NCI-H128 (cell line): ENCODE measurements around the gene FGFBP2.

Experiments
- DNase-seq: peaks from one replicate; lab custom pipeline; 2025; ENCODE audit not compliant: unreplicated experiment; lab: John Stamatoyannopoulos, UW

The FGFBP2 gene, protein sequence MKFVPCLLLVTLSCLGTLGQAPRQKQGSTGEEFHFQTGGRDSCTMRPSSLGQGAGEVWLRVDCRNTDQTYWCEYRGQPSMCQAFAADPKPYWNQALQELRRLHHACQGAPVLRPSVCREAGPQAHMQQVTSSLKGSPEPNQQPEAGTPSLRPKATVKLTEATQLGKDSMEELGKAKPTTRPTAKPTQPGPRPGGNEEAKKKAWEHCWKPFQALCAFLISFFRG

GRCh38 chr4:15963001-15963451 lies at the start of gene FGFBP2:
Gene FGFBP2 (minus strand): TSS chr4:15963175. CDS start chr4:15963129, 46 bp downstream.
- no peak for DNase-seq

GRCh38 chr4:16011173-16011572 lies 48.2 kb upstream of the FGFBP2 start:
- no peak for DNase-seq

DNA sequence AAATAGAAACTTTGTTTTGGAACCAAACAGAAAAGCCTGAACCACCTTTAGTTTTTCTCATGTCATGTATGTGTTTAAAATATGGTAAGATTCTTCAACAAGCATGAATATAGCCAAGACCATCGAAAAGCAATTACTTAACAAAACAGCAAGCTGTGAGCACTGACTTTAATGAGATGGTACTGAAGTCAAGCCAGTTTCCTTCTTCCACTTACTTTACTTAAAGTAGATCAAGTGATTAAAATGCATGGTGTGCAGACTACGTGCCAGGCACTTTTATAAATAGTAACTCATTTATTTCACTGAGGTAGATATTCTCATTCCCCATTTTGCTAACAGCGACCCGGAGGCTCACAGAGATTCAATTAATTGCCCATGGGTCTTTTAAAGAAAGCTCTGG lies 46.2 kb upstream of the FGFBP2 start:
- no peak for DNase-seq

GRCh38 chr4:16007471-16008095 lies 44.6 kb upstream of the FGFBP2 start:
- no peak for DNase-seq

- DNase-seq, result no peak
Measured at GRCh38 chr4:16006771-16007446, 43.9 kb upstream of the FGFBP2 start.

DNA sequence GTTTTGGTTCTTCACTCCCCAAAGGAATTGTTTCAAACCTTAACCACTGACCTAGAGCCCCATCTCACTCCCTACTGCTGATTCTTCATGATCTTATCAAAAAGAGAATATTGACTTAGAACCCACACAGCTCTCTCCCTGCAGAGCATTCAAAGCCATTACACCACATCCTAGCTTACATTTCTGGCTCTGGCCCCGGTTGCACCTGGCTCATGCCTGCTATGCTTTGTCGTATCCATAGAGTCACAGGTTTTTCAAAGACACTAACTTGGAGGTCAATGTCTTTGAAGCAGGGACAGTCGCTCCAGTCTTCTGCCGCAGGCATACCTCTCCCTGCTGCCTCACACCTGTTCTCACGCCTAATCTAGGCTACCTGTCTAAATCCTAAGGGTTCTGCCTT lies 42.7 kb upstream of the FGFBP2 start:
- DNase-seq, result no peak

DNA sequence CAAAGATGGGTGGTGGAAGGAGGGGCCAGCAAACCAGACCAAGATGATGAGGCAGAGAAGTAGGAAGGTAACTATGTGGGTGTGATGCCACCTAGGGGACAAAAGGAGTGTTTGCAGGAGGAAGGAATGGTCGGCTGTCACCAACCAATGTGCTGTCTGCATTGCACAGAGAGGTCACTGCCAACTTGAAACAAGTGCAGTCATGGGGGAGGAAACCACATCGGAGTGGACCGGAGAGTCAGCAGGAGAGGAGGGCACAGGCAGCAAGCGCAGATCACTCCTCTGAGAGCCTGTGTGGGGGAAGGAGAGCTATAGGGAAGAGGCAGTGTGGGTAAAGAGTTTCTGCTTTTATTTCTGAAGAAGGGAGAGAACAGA lies 38.5 kb upstream of the FGFBP2 start:
- DNase-seq, result no peak

DNA sequence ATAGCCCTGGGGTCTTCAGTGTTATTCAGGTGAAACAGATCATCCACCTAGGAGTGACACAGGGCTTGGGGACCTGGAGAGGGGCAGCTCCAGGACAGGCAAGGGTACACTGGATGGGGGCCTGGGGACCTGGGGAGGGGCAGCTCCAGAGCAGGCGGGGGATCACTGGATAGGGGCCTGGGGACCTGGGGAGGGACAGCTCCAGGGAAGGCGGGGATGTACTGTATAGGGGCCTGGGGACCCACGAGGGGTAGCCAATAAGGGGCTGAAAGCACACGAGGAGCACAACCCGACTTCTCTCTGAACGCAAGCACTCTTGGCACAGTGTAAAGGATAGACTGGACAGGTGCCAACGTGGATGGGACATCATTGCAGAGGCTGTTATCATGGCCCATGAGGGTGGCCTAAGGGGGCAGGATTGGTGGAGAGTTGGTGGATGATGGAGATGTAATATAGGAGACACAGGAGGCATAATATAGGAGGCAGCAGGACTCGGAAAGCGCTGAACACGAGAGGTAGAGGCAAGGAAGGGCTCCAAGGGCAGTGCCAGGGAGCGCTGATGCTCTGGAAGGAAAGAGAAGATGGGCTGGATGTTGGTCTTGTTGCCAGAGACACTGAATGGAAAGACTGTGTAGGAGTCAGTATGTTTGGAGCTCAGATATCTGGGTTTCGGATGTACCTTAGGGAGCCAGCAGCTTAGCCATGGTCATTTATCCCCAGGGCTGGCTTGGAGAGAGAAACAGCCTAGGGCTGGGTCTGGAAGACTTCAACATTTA lies 37.9 kb upstream of the FGFBP2 start:
- no peak for DNase-seq

DNA sequence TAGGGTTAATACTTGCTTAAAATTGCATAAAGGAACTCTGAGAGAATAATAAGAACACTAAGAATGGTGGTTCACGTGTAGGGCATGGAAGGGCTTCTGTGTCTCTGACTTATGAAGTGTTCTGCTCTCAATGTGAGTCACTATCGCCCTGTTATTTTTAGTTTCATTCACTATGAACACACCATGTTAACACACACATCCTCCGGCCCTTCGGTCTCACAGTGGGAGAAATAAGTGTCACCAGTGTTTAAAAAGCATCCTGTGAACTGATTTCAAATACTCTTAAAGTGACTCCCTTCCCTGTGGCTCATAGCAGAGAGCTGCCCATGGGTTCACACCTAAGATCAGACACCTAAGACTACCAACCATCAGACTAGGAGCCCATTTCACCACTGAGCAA lies 33.8 kb upstream of the FGFBP2 start:
- no peak for DNase-seq

- DNase-seq, result no peak
Measured at GRCh38 chr4:15995826-15996225, 32.9 kb upstream of the FGFBP2 start.

DNA sequence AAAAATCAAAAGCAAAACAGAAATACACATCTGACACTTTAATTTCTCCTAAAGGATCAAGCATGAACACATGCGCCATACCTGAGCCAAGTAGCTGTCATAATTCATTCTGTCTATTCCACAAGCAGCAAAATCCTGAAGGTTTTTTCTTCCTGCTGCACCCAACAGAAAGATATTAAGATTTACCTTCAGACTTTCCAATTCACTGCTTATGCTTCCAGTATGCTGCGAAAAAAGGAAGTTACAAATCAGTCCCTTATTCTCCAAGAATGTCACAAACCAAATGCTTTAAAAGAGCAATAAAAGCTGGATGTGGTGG lies 29.2 kb upstream of the FGFBP2 start:
- no peak for DNase-seq

DNA sequence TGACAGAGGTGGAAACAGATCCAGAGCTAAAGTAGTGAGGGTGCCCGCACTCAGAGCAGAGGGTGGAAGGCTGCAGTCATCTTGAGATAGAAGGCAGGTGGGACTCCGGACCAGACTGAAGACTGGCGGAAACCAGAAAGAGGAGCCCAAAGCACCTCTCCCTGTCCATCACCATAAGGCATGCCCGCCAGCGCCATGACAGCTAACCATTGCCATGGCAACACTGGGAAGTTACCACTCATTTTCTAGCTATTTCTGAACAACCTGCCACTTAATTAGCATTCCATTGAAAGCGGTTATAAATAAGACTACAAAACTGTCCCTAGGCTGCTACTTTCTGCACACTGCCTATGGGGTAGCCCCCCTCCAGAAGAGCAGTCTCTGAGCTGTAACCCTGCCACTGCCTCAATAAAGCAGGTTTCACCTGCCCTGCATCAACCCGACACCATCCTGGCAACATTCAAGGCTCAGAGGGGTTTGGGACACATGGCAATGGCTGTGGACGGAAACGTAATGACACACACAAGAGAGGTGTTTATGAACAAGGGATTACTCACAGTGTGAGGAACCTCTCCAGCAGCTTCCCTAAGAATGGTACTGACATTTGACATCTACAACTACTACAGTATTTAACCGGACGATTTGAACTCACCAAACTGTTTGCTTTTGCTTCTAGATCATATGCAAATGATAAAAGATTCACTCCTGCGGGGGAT lies 27.8 kb upstream of the FGFBP2 start:
- no peak for DNase-seq

GRCh38 chr4:15989424-15989823 lies 26.4 kb upstream of the FGFBP2 start:
- DNase-seq, result no peak

GRCh38 chr4:15988222-15988621 lies 25.2 kb upstream of the FGFBP2 start:
- DNase-seq, result no peak

GRCh38 chr4:15986907-15987306 lies 23.9 kb upstream of the FGFBP2 start:
- no peak for DNase-seq

- no peak for DNase-seq
Measured at GRCh38 chr4:15983610-15984009, 20.6 kb upstream of the FGFBP2 start.

DNA sequence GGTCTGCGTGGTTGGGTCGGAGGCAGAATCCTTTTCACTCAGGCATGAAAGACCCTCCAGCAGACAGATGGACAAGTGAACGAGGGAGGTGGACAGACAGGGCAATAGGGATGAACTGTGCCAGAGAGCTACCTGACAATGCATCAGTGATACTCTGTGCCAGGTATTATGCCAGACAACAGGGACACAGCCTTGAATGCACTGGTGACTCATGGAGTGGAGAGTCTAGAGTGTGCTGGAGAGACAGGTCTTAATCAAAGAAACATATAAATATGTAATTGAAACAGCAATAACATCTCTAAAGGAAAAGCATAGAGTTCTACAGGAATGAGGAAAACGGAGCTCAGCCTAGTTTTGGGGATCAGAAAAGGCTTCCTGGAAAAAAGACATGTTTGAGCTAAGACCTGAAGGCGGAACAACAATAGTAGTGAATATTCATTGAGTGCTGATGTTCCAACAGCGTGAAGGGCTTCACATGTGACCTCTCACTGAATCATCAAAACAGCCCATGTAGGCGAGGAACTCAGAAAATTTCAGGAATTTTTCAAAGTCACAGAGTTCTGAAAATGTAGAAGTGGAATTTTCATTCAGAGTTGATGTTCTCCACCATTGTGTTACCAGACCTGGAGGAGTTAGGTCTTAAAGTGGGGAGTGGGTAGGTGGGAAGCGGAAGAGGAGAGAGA lies 20.0 kb upstream of the FGFBP2 start:
- no peak for DNase-seq

- DNase-seq, result no peak
Measured at GRCh38 chr4:15976456-15977447, 13.8 kb upstream of the FGFBP2 start.

DNA sequence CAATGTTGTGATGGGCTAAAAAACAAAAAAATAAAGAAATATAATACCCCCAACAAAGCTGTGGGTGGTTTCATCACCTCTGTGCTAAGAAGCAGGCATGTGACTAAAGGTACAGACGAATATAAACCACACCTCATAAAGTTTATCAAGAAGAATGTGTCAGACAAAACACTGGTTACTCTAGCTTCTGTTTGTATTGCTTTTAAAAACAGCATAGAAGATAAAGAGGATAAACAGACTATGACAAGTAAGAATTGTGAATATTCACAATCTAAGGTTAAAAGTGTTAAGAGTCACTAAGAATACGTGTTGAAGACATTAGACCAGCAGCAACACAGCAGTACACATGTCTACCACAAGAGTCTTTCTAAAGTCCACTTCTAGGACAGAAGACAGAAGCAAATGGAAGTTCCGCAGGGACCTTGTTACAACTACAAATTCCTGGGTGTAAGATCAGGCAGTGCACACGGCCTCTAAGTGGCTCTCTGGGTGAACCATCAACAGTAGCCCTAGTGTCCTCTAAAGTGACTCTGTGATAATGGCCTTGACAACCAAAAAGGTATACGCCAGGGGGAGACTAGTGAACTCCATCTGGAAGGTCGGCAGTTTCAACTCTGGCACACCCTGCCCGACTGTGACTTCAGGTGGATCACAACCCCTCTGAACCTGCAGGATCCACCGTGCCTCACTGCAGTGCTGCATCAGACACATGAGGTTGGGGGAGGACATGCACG lies 8.3 kb upstream of the FGFBP2 start:
- no peak for DNase-seq
